Heart left ventricle (tissue), 16 donors: ENCODE data around the gene DCDC2B. TPM values are rescaled to one million over a fixed set of nuclear protein-coding genes. Genes with fewer than 3 reads are reported as not detected.

Experiments
- ATAC-seq, 4 donors: fragments of 200-7000 bp; cut with Tn5 transposase; one replicate each; pipeline ENCODE4 v1.9.1; 2020 to 2022; ENCODE audit warnings: moderate library complexity in 4 of 4, mild to moderate bottlenecking in 3 of 4, moderate number of reproducible peaks in 1 of 4
- DNase-seq, 5 donors: peaks; one replicate each; pipeline ENCODE4 v3.0.0-alpha.2; 2020
- H3K27ac ChIP-seq, 12 donors: fragments of 200-600 bp; sonication (generic) in 4 of 12; one replicate each; pipeline versions ENCODE4 v1.5.0 to v1.8.0; 2016 to 2022; ENCODE audit warnings: mild to moderate bottlenecking in 2 of 12
- H3K27me3 ChIP-seq, 9 donors: fragments of 200-600 bp; sonication (generic) in 2 of 9; one replicate each; pipeline versions ENCODE4 v1.5.1 to v1.8.0; 2016 to 2022; ENCODE audit warnings: mild to moderate bottlenecking in 3 of 9
- H3K36me3 ChIP-seq, 9 donors: fragments of 200-600 bp; sonication (generic) in 2 of 9; one replicate each; pipeline versions ENCODE4 v1.5.0 to v1.8.0; 2018 to 2022; ENCODE audit warnings: mild to moderate bottlenecking in 2 of 9
- H3K4me1 ChIP-seq, 12 donors: fragments of 200-600 bp; sonication (generic) in 4 of 12; one replicate each; pipeline versions ENCODE4 v1.5.0 to v1.8.0; 2016 to 2022; ENCODE audit warnings: mild to moderate bottlenecking in 3 of 12
- H3K4me3 ChIP-seq, 12 donors: fragments of 200-600 bp; sonication (generic) in 4 of 12; one replicate each; pipeline versions ENCODE4 v1.5.0 to v1.8.0; 2017 to 2022; ENCODE audit warnings: mild to moderate bottlenecking in 9 of 12, moderate library complexity in 4 of 12
- H3K9me3 ChIP-seq, 12 donors: fragments of 200-600 bp; sonication (generic) in 4 of 12; one replicate each; pipeline versions ENCODE4 v1.5.0 to v1.8.0; 2016 to 2022; ENCODE audit warnings: mild to moderate bottlenecking in 1 of 12
- CTCF ChIP-seq, 12 donors: fragments of 200-600 bp; sonication (generic) in 4 of 12; IDR thresholded peaks; one replicate each; pipeline versions ENCODE4 v1.5.0 to v1.8.0; 2018 to 2022; ENCODE audit warnings: antibody characterized with exemption in 12 of 12, mild to moderate bottlenecking in 5 of 12
- POLR2A ChIP-seq, 2 donors: fragments of 450-650 bp; IDR thresholded peaks; one replicate each; pipeline ENCODE4 v1.6.1; 2017; ENCODE audit warnings: antibody characterized with exemption in 2 of 2, mild to moderate bottlenecking in 2 of 2, moderate library complexity in 2 of 2
- WGBS, 4 donors: extraction: QIAGEN DNeasy Blood & Tissue Kit in 2 of 4; methylation state at CpG; one replicate each; pipeline versions ENCODE4 v1.1.5 to v1.1.7; 2013 to 2018; 5-methylcytosine and 5-hydroxymethylcytosine counted together
- intact Hi-C, 10 donors: fragments of 100-400 bp; cut with DNase I; formaldehyde crosslinking; loops; one replicate each; pipeline versions ENCODE4 v1.11.1 to v1.14.2; 2022
- polyA plus RNA-seq, 2 donors: library from polyadenylated mRNA; stranded (reverse); fragments of 200-250 nt; gene quantifications; one replicate each; pipeline ENCODE4 v1.2.3, GENCODE V29; 2013
- total RNA-seq, 9 donors: library from RNA; depleted of rRNA in 2 of 9; stranded (reverse); fragments of >200 nt in 2 of 9; fragmentation: NEBNext Ultra II Directional in 3 of 9; extraction: Animal tissue kit (Norgen Biotek cat#: 25700) in 3 of 9; gene quantifications; one replicate each; pipeline versions ENCODE4 v1.1.0 to v1.2.4, GENCODE V29; 2016 to 2023
- donor health status: ischemic (EF 13 %, LVEDD 7.1; RV severe dilation, severe dysfunction).
- donor health status: healthy with polysubstance abuse.
- donor health status: DM: no; HTN: yes; CAD: no.
- donor health status: DM: no; HTN: no; CAD: no.
- donor health status: ischemic (EF 25% LVEDD 6.9; RV normal size, moderate dysfunction).
- donor health status: ischemic (EF 25% LVEDD 5.7; RV mildly dilated, moderate dysfunction).
- donor health status: healthy.
- donor health status: DM: yes; HTN: yes; CAD: no.
- donor health status: ischemic (EF 35%, LVEDD 5.7; RV mildly dilated, moderate dysfunction).
- donor health status: nonischemic (EF 11% LVEDD 7.7; RV severe dilation, severe dysfunction).
- donor health status: DM: yes; HTN: yes; CAD: no.
- donor health status: PGD.
- donor health status: ischemic (EF 29% LVEDD 5.4; RV normal size, mild dysfunction).
- donor health status: nonischemic (EF 23%, LVEDD 6.1; RV moderate dilation, normal function).

DCDC2B gene
- total and polyA plus RNA-seq, 11 donors, result not detected

- H3K4me3 ChIP-seq, result peak overlapping the region in 6 of 12 donors; percentile 66 to 81 (median 72)
- H3K27me3 ChIP-seq, result no peaks in the 10 kb centered on the region
- TF ChIP-seq CTCF (IDR thresholded peaks at IDR 0.05), result no peak
- no peak for TF ChIP-seq POLR2A (IDR thresholded peaks at IDR 0.05)
- DNase-seq (no peak), ATAC-seq (no peak)
- 79 to 84% (median 80%) methylated on average over 5 of the region's 5 CpGs for WGBS, 4 donors
- H3K27ac ChIP-seq, result peak overlapping the region in 3 of 12 donors; percentile 94 to 99 (median 96)
- H3K36me3 ChIP-seq, result peaks cover 0 to 56% (median 54%) of the 10 kb centered on the region in 9 donors
- H3K9me3 ChIP-seq, result no peaks in the 10 kb centered on the region
- intact Hi-C loops, result loop anchor here in 1 of 10 donors (2.0 kb wide), 1 partner anchor 19 kb away; the partner anchor contains the start of gene CCDC28B
- H3K4me1 ChIP-seq, result peaks cover 4 to 65% (median 44%) of the 10 kb centered on the region in 12 donors
Measured at GRCh38 chr1:32181563-32181962, 27.3 kb upstream of the DCDC2B start.

- Histone ChIP-seq H3K27ac (peak overlapping the region in 1 of 12 donors; percentile 99), H3K27me3 (no peaks in the 10 kb centered on the region), H3K9me3 (no peaks in the 10 kb centered on the region), H3K4me1 (peaks cover 4 to 69% (median 46%) of the 10 kb centered on the region in 12 donors), H3K36me3 (peaks cover 0 to 61% (median 59%) of the 10 kb centered on the region in 9 donors), H3K4me3 (peak overlapping the region in 3 of 12 donors; percentile 66 to 75 (median 66))
- 88 to 95% (median 90%) methylated on average over 6 of the region's 6 CpGs for WGBS, 4 donors
- intact Hi-C loops, result no loop called here
- DNase-seq (no peak), ATAC-seq (no peak)
- TF ChIP-seq CTCF (IDR thresholded peaks at IDR 0.05) (no peak), POLR2A (IDR thresholded peaks at IDR 0.05) (no peak)
Measured at GRCh38 chr1:32182060-32182459, 26.8 kb upstream of the DCDC2B start.

- intact Hi-C loops, result no loop called here
- no peak overlapping the region for H3K27ac ChIP-seq
- no peak overlapping the region for H3K4me3 ChIP-seq
- H3K4me1 ChIP-seq, result peaks cover 4 to 60% (median 39%) of the 10 kb centered on the region in 12 donors
- no peaks in the 10 kb centered on the region for H3K27me3 ChIP-seq
- DNase-seq (no peak), ATAC-seq (no peak)
- TF ChIP-seq POLR2A (IDR thresholded peaks at IDR 0.05) (no peak), CTCF (IDR thresholded peaks at IDR 0.05) (no peak)
- no peaks in the 10 kb centered on the region for H3K9me3 ChIP-seq
- H3K36me3 ChIP-seq, result peaks cover 0 to 87% (median 85%) of the 10 kb centered on the region in 9 donors
Measured at GRCh38 chr1:32184650-32185049, 24.2 kb upstream of the DCDC2B start.

GRCh38 chr1:32186077-32186476, 22.8 kb upstream of the DCDC2B start:
- DNase-seq (no peak), ATAC-seq (no peak)
- Histone ChIP-seq H3K27me3 (no peaks in the 10 kb centered on the region), H3K4me1 (peaks cover 4 to 51% (median 31%) of the 10 kb centered on the region in 12 donors), H3K9me3 (no peaks in the 10 kb centered on the region), H3K4me3 (no peak overlapping the region), H3K27ac (no peak overlapping the region), H3K36me3 (peaks cover 0 to 99% (median 95%) of the 10 kb centered on the region in 9 donors)
- WGBS, 4 donors, result 84 to 97% (median 93%) methylated on average over 2 of the region's 2 CpGs
- intact Hi-C loops, result no loop called here
- no peak for TF ChIP-seq CTCF (IDR thresholded peaks at IDR 0.05)
- TF ChIP-seq POLR2A (IDR thresholded peaks at IDR 0.05), result no peak
